ENCODE results near the gene KSR1.

DNA sequence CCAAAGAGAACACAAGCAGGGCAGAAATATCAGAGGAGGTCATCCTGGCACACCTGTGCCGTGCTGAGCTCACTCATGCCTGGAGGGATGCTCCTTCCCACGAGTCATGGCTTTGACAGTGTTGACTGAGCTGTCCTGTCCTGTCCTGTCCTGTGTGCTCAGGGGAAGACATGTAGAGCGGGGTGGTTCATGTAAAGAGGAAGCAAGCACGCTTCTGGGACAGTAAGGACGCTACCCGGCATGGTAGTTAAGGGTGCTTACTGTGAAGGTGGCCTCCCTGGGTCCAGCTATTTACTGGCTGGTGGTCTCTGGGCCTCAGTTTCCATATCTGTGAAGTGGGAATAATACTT is 175.1 kb downstream of the KSR1 start:
- TF ChIP-seq CHD2 (IDR thresholded peaks at IDR 0.05; ENCODE audit: low read length) (no peak), POLR2AphosphoS5 (IDR thresholded peaks at IDR 0.05; ENCODE audit: low read depth, low read length) (no peak)
- TF ChIP-seq, protein P1, sequence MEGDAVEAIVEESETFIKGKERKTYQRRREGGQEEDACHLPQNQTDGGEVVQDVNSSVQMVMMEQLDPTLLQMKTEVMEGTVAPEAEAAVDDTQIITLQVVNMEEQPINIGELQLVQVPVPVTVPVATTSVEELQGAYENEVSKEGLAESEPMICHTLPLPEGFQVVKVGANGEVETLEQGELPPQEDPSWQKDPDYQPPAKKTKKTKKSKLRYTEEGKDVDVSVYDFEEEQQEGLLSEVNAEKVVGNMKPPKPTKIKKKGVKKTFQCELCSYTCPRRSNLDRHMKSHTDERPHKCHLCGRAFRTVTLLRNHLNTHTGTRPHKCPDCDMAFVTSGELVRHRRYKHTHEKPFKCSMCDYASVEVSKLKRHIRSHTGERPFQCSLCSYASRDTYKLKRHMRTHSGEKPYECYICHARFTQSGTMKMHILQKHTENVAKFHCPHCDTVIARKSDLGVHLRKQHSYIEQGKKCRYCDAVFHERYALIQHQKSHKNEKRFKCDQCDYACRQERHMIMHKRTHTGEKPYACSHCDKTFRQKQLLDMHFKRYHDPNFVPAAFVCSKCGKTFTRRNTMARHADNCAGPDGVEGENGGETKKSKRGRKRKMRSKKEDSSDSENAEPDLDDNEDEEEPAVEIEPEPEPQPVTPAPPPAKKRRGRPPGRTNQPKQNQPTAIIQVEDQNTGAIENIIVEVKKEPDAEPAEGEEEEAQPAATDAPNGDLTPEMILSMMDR (IDR thresholded peaks at IDR 0.05; ENCODE audit: control extremely low read depth in 1 of 3, insufficient read depth in 1 of 3, low read depth in 1 of 3, low read length in 3 of 3), result no peak

Measured in H1 (cell line).